Measurements from ENCODE around the gene TLR5.

DNA sequence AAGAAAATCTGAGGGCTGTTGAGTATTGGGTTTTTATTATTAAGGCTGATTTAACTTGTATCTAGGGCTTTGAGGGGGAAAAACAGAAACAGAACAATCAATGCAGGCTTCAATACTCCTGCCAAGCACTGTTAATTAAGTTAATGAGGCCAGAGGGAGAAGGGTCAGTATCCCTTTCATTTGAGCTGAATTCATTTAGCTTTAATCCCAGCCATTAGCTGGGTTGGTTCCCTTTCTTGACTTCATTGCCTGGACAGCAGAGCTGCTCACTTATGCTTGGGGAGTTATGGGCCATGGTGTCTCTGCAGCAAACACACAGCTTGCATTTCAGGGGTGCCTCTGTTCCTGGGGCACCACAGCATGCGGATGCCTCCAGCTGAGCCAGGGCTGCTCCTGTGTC lies 16.3 kb downstream of the TLR5 start:
- TF ChIP-seq, protein P1, sequence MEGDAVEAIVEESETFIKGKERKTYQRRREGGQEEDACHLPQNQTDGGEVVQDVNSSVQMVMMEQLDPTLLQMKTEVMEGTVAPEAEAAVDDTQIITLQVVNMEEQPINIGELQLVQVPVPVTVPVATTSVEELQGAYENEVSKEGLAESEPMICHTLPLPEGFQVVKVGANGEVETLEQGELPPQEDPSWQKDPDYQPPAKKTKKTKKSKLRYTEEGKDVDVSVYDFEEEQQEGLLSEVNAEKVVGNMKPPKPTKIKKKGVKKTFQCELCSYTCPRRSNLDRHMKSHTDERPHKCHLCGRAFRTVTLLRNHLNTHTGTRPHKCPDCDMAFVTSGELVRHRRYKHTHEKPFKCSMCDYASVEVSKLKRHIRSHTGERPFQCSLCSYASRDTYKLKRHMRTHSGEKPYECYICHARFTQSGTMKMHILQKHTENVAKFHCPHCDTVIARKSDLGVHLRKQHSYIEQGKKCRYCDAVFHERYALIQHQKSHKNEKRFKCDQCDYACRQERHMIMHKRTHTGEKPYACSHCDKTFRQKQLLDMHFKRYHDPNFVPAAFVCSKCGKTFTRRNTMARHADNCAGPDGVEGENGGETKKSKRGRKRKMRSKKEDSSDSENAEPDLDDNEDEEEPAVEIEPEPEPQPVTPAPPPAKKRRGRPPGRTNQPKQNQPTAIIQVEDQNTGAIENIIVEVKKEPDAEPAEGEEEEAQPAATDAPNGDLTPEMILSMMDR (IDR thresholded peaks at IDR 0.05) = no peak
- no peak for TF ChIP-seq POLR2A (IDR thresholded peaks at IDR 0.05)
